HG03066 (cell line): ENCODE results near the gene IGF2R.
"Not testable (repeated sequence)": the region's sequence is repeated elsewhere in the genome, so short reads cannot be mapped to it uniquely, and the experiment has no call there.

Experiments
- ATAC-seq: cut with Tn5 transposase; IDR thresholded peaks from one replicate; pipeline ENCODE4 v1.9.1; 2021; ENCODE audit warnings: low read depth; ENCODE audit not compliant: unreplicated experiment

Gene IGF2R

GRCh38 chr6:160090442-160091239, 121.8 kb downstream of the IGF2R start:
- ATAC-seq, result not testable (repeated sequence)

- not testable (repeated sequence) for ATAC-seq
These were observed 123.3 kb downstream of the IGF2R start for GRCh38 chr6:160092176-160092575.

DNA sequence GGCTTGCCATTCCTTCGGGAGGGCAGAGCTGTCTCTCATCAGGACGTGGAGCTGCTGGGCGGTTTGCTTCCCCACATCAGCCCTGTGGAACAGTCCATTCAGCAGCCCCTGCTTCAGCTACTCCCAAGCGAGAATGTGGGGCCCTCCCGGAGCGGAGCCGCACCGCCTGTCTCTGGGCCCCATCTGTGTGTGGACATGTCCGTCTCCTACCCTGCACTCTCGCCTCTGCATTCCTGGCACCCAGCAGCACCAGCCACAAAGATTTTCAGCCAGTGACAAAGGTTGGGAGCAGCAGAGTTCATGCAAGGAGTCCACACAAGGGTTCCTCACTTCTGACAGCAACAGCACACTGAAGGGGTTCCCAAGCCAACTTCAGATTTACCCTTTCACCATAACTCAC, 123.7 kb downstream of the IGF2R start:
- ATAC-seq, result no peak

GRCh38 chr6:160093061-160093460, 124.2 kb downstream of the IGF2R start:
- no peak for ATAC-seq

DNA sequence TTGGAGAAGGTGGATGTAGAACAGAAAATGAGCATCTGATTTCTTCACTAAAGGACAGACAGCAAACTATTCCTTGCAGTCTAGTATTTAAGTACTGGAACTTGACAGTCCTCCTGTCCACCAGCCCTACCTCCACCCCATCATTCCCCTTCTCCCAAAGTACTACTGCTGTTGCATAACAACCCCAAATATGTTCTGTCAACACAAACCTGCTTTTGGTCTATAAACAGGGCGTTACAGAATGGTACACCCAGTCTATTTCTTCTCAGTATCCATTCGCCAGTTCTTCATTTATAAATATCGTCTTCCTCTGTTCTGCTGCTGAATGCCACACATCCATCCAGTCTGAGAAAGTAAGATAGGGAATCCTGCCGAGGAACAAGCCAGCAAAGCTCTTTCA, 125.1 kb downstream of the IGF2R start:
- ATAC-seq, result no peak

- no peak for ATAC-seq
These were observed 126.4 kb downstream of the IGF2R start for GRCh38 chr6:160095146-160095845.

- ATAC-seq, result no peak
These were observed 132.7 kb downstream of the IGF2R start for GRCh38 chr6:160101277-160102205.

GRCh38 chr6:160102399-160102798, 133.5 kb downstream of the IGF2R start:
- no peak for ATAC-seq

DNA sequence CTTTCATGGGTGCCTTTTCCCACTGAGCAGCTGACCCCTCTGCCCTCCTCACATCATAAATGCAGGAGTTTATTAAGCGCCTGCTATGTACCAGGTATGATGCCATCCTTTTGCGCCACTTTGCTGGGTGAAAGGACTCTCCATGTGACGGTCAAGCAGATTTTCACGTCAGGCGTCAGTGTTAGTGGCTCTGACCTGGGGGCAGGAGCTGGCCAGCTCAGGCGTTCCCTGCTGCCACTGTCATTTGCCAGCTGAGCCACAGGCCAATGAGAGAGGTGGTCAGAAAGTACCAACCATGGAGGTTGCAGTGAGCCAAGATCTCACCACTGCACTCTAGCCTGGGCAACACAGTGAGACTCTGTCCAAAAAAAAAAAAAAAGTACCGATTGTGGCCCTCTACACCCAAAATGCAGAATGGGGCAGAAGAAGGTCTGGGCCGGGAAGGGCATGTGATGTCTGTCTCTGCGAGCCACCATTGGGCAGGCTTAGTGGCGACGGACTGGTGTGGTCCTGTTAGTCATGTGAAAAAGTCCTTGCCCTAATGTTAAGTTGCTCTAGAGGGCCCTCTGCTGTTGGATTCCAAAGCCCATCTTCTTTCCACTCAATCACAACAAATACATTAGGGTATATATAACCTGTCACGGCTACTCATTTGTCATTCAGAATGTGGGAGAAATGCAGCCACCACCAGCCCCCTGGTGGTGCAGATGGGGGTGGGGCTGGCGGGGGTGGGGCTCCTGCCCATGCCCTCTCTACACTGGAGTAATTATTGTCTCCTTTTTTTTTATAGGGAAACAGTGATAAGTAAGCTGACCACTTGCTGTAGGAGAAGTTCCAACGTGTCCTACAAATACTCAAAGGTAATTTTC, 134.3 kb downstream of the IGF2R start:
- no peak for ATAC-seq

DNA sequence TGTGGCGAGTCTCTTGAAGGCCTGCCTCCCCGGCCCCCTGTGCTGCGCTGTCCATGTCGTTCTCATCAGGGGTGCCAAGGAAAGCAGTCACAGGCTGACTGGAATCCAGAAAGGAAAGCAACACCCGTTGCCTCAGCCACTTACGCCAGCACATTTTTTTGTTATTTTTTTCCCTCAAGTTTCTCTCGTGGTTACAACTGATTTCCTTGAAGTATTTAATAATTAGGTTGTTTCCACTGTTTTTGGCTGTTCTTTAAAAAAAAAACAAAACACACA, 134.9 kb downstream of the IGF2R start:
- ATAC-seq, result no peak

- ATAC-seq, result no peak
These were observed 136.1 kb downstream of the IGF2R start for GRCh38 chr6:160104821-160105517.

- ATAC-seq, result no peak
These were observed 137.1 kb downstream of the IGF2R start for GRCh38 chr6:160106010-160106409.

- ATAC-seq, result no peak
These were observed 137.8 kb downstream of the IGF2R start for GRCh38 chr6:160106701-160107100.

- ATAC-seq, result no peak
These were observed 139.2 kb downstream of the IGF2R start for GRCh38 chr6:160108077-160108476.

- no peak for ATAC-seq
These were observed 141.8 kb downstream of the IGF2R start for GRCh38 chr6:160110586-160111123.

- no peak for ATAC-seq
These were observed 142.9 kb downstream of the IGF2R start for GRCh38 chr6:160111806-160112205.

- no peak for ATAC-seq
These were observed 143.9 kb downstream of the IGF2R start for GRCh38 chr6:160112628-160113299.

- ATAC-seq, result not testable (repeated sequence)
These were observed 145.7 kb downstream of the IGF2R start for GRCh38 chr6:160114536-160114935.

- no peak for ATAC-seq
These were observed 146.5 kb downstream of the IGF2R start for GRCh38 chr6:160115421-160115820.
